Measurements from ENCODE around the gene PRAMEF12.
A peak's percentile ranks its signal among the peaks of the same experiment; 100 is the strongest.
"Not testable (repeated sequence)": the region's sequence is repeated elsewhere in the genome, so short reads cannot be mapped to it uniquely, and the experiment has no call there.

PRAMEF12 gene

DNA sequence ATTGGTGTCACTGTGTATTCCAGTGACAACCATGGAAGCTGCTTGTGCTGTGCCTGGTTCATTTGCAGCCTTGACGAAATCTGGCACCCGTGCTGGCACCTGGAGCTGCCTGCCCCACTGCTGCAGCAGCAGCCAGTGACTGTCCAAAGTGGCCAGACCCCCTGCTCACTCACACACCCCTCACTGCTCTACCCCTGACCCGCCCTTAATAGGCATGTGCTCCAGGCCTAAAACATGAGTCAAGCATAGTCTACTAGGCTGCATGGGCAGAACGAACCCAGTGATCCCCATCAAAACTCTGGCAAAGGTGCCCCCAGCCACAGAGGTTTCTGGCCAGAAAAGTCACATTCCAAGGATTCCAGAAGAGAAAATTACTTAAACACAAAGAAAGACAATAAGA, 25.4 kb downstream of the PRAMEF12 start:
- no peak for DNase-seq (ENCODE audit: insufficient read length, low spot score)
- no peak for FAIRE-seq
- TF ChIP-seq POLR2A (IDR thresholded peaks at IDR 0.05; ENCODE audit: low read depth, low read length): no peak

DNA sequence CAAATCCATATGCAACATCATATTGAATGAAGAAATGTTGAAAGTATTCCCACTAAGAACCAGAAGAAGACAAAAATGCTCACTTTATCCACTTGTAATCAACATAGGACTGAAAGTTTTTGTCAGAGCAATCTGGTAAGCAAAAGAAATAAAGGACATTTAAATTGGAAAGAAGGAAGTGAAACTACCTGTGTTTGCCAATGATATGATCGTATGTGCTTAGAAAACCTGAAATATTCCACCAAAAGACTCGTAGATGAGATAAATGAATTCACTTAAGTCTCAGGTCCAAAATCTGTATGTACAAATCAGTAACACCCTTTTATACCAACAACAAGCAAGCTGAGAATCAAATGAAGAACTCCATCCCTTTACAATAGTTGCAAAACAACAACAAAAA, 26.2 kb downstream of the PRAMEF12 start:
- TF ChIP-seq POLR2A (IDR thresholded peaks at IDR 0.05; ENCODE audit: low read depth, low read length): no peak
- DNase-seq (ENCODE audit: insufficient read length, low spot score) (no peak), FAIRE-seq (no peak)

DNA sequence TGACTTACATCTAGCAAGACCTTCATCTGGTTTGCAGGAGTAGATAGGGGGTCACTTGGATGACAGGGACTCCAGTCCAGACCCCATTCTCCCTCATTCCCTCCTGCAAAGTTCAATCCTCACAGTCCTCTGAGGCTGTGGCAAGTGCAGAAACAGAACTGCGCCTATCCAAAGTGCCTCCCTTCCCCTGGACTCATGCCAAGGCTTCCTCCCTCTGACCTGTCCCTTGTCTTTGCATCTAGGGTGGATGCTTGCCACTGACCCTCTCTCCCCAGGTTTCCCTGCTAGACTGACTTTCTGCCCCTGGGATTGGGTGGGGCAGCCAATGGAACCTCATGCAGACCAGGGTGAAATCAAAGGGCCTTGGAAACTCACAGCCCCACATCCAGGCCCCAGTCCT, 36.4 kb downstream of the PRAMEF12 start:
- DNase-seq (ENCODE audit: insufficient read length, low spot score): no peak
- no peak for FAIRE-seq
- TF ChIP-seq POLR2A (IDR thresholded peaks at IDR 0.05; ENCODE audit: low read depth, low read length): no peak

DNA sequence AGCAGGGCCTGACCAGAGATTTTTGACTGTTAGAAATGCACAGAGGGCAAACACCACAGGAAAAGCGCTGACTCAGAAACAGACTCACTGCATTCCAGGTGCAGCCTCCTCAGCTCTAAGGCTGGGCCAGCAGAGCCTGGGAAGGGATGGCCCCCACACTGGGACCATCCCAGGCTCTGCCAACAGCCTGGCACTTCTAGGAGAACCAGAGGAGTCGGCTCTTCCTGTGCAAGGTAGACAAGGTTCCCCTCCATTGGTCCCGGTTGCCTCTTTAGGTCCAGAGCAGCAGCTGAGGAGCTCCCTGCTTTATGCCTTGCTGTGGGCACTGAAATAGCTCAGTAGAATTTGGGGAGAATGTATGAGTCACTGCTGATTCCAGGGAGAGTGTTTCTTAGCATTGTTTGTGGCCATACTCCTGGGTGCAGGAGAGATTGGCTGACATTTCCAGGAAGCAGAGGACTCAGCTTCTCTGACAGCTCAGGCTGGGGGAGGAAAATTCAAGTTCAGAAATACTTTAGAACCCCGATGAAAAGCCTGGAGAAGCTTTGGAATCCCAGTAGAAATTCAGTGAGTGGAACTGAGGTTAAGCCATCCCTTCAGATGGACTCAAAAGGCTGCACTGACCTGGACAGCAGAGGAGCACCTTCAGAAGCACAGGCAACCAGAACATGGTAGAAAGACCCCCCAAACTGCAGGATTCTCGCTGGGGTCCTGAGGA, 37.3 kb downstream of the PRAMEF12 start:
- FAIRE-seq (peak; percentile 55), DNase-seq (ENCODE audit: insufficient read length, low spot score) (peak; percentile 23)
- no peak for TF ChIP-seq POLR2A (IDR thresholded peaks at IDR 0.05; ENCODE audit: low read depth, low read length)

DNA sequence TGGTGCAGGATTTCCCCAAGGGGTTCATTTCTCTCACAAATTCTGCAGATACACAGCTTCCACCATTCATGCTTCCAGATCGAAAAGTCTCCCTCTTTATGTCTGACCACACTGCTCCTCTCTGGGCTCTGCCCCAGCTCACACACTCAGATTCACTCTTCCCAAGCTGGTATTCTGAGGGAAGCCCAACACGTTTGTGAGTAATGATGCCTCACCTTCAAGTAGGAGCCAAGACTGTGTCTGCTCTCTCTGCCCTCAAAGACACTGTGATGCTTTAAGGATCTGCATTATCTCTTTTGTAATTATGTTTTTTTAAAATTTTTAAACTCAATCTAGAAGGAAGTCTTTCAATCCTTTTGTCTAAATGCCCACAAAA, 37.9 kb downstream of the PRAMEF12 start:
- no peak for TF ChIP-seq POLR2A (IDR thresholded peaks at IDR 0.05; ENCODE audit: low read depth, low read length)
- FAIRE-seq: no peak

DNA sequence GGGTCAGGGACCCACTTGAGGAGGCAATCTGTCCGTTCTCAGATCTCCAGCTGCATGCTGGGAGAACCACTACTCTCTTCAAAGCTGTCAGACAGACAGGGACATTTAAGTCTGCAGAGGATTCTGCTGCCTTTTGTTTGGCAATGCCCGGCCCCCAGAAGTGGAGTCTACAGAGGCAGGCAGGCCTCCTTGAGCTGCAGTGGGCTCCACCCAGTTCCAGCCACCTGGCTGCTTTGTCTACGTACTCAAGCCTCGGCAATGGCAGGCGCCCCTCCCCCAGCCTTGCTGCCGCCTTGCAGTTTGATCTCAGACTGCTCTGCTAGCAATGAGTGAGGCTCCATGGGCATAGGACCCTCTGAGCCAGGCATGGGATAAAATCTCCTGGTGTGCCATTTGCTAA, 45.5 kb downstream of the PRAMEF12 start:
- FAIRE-seq; DNase-seq (ENCODE audit: insufficient read length, low spot score): not testable (repeated sequence)

More for the DNA sequence above, 37.9 kb downstream of the PRAMEF12 start:
- no peak for DNase-seq (ENCODE audit: insufficient read length, low spot score)
